HEK293T (cell line): Measurements from ENCODE around the gene ARF6.

Experiments
- CTCF ChIA-PET: fragments of 350-600 bp; formaldehyde crosslinking; extraction: SDS; loops from one replicate; lab custom pipeline; 2021; ENCODE audit warnings: antibody characterized with exemption, inconsistent platforms; lab: Yijun Ruan, JAX
- POLR2A ChIA-PET: fragments of 350-600 bp; formaldehyde crosslinking; extraction: SDS; loops from one replicate; lab custom pipeline; 2020; ENCODE audit warnings: antibody characterized with exemption, inconsistent platforms; lab: Yijun Ruan, JAX
- DNase-seq: peaks from one replicate; pipeline ENCODE4 v3.0.0; 2012; ENCODE audit warnings: mixed read lengths; ENCODE audit errors: extremely low spot score
- ARNT ChIP-seq: fragments of 450-650 bp; IDR thresholded peaks from 2 replicates; pipeline ENCODE4 v1.6.1; 2017; ENCODE audit warnings: mild to moderate bottlenecking
- BHLHE40 ChIP-seq: fragments of 450-650 bp; IDR thresholded peaks from 2 replicates; pipeline ENCODE4 v1.6.1; 2016; ENCODE audit warnings: mild to moderate bottlenecking, moderate library complexity, borderline replicate concordance
- CTBP1 ChIP-seq: fragments of 450-650 bp; IDR thresholded peaks from 2 replicates; pipeline ENCODE4 v1.6.1; 2016; ENCODE audit warnings: borderline replicate concordance
- ELF4 ChIP-seq: fragments of 450-650 bp; IDR thresholded peaks from 2 replicates; pipeline ENCODE4 v1.6.1; 2017; ENCODE audit warnings: antibody characterized with exemption
- FOXA1 ChIP-seq: fragments of 450-650 bp; IDR thresholded peaks from 2 replicates; pipeline ENCODE4 v1.6.1; 2016; ENCODE audit warnings: mild to moderate bottlenecking
- FOXK2 ChIP-seq: fragments of 450-650 bp; IDR thresholded peaks from 2 replicates; pipeline ENCODE4 v1.6.1; 2016; ENCODE audit warnings: mild to moderate bottlenecking
- FOXM1 ChIP-seq: fragments of 450-650 bp; IDR thresholded peaks from 2 replicates; pipeline ENCODE4 v1.6.1; 2017; ENCODE audit warnings: mild to moderate bottlenecking, borderline replicate concordance
- HDGF ChIP-seq: fragments of 450-650 bp; IDR thresholded peaks from 2 replicates; pipeline ENCODE4 v1.6.1; 2017; ENCODE audit warnings: antibody characterized with exemption, borderline replicate concordance
- L3MBTL2 ChIP-seq: fragments of 450-650 bp; conservative IDR thresholded peaks from 2 replicates; pipeline ENCODE4 v1.6.1; 2016; ENCODE audit warnings: mild to moderate bottlenecking
- LEF1 ChIP-seq: fragments of 450-650 bp; IDR thresholded peaks from 2 replicates; pipeline ENCODE4 v1.6.1; 2017; ENCODE audit warnings: mild to moderate bottlenecking, borderline replicate concordance
- NFRKB ChIP-seq: fragments of 450-650 bp; IDR thresholded peaks from 2 replicates; pipeline ENCODE4 v1.6.1; 2016; ENCODE audit warnings: mild to moderate bottlenecking, moderate library complexity
- PKNOX1 ChIP-seq: fragments of 450-650 bp; IDR thresholded peaks from 2 replicates; pipeline ENCODE4 v1.6.1; 2016
- SP1 ChIP-seq: fragments of 450-650 bp; IDR thresholded peaks from 2 replicates; pipeline ENCODE4 v1.6.1; 2017
- SUZ12 ChIP-seq: fragments of 450-650 bp; IDR thresholded peaks from 2 replicates; pipeline ENCODE4 v1.6.1; 2016; ENCODE audit warnings: mild to moderate bottlenecking
- TARDBP ChIP-seq: fragments of 450-650 bp; IDR thresholded peaks from 2 replicates; pipeline ENCODE4 v1.6.1; 2016
- ZNF384 ChIP-seq: fragments of 450-650 bp; IDR thresholded peaks from 2 replicates; pipeline ENCODE4 v1.6.1; 2016

The ARF6 gene

GRCh38 chr14:49853572-49854375 lies 39.1 kb upstream of the ARF6 start:
- CTCF ChIA-PET = interaction anchor here (0.5 to 5.9 kb wide), 2 partner anchors 10 to 28 kb away, joined by 3 to 79 read pairs; no protein-coding TSS in a partner anchor
- DNase-seq = peak; percentile 70
- POLR2A ChIA-PET = interaction anchor here (0.7 to 4.2 kb wide), 6 partner anchors 9 to 378 kb away, joined by 3 to 57 read pairs (median 3); partner anchors contain the start of gene SOS2
- TF ChIP-seq L3MBTL2 (peak; percentile 68), SP1 (no peak)

DNA sequence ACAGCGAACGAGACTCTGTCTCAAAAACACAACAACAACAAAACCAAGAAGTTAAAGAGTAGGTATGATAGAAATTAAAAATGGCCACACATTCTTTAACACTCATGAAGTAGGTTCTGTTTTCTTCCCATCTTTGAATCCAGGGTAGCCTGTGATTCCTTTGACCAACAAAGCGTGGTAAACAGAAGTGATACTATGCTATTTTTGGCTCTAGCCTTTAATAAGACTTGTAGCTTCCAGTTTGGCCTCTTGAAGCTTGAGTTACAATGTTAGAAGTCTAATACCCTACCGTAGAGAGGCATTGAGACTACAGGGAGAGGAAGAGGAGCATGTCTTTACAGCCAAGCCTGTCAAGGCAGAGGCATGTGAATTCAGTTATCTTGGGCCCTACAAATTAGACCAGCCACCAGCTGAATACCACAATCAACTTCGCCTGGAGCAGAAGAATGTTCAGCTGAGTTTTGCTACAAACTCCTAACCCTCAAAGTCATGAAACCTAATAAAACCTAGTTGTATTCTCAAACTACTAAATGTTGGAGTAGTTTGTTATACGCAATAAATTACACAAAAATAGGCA lies 35.4 kb upstream of the ARF6 start:
- DNase-seq = no peak
- no peak for TF ChIP-seq L3MBTL2
- TF ChIP-seq LEF1 = no peak
- no peak for TF ChIP-seq TARDBP
- no peak for TF ChIP-seq HDGF
- TF ChIP-seq SUZ12 = no peak
- TF ChIP-seq FOXM1 = no peak
- no peak for TF ChIP-seq CTBP1
- TF ChIP-seq BHLHE40 = no peak
- no peak for TF ChIP-seq ELF4
- no peak for TF ChIP-seq ZNF384
- TF ChIP-seq FOXK2 = no peak
- no peak for TF ChIP-seq FOXA1
- no peak for TF ChIP-seq NFRKB
- TF ChIP-seq ARNT = no peak
- no peak for TF ChIP-seq PKNOX1
- TF ChIP-seq SP1 = no peak
- CTCF ChIA-PET = no interaction called here
- POLR2A ChIA-PET = interaction anchor here (0.9 to 2.1 kb wide), 3 partner anchors 10 to 237 kb away, joined by 3 to 6 read pairs (median 5); partner anchors contain the start of genes ARF6, MGAT2 and RPL36AL

DNA sequence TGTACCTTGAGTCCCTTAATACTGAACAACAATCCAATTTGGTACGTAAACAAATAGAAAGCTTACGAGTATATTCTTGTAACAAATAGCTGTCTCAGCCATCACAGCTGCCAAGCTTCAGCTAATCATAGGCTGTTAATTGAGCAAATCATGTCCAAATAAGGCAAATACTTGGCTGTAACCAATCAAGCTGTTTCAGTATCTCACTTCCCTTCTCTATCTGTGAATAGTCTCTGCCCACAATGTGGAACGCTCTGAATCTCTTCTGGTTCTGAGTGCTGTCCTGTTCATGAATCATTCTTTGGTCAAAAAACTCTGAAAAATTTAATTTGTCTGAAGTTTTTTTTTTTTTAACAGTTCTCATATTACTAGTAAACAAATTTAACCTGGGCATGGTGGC lies 34.5 kb upstream of the ARF6 start:
- ChIA-PET CTCF (no interaction called here), POLR2A (interaction anchor here (0.9 to 2.1 kb wide), 3 partner anchors 9 to 238 kb away, joined by 3 to 6 read pairs (median 5); partner anchors contain the start of genes ARF6, MGAT2 and RPL36AL)
- DNase-seq = no peak
- no peak for TF ChIP-seq HDGF
- TF ChIP-seq PKNOX1 = no peak
- TF ChIP-seq TARDBP = no peak
- TF ChIP-seq ZNF384 = no peak
- TF ChIP-seq SP1 = no peak
- TF ChIP-seq ARNT = no peak

DNA sequence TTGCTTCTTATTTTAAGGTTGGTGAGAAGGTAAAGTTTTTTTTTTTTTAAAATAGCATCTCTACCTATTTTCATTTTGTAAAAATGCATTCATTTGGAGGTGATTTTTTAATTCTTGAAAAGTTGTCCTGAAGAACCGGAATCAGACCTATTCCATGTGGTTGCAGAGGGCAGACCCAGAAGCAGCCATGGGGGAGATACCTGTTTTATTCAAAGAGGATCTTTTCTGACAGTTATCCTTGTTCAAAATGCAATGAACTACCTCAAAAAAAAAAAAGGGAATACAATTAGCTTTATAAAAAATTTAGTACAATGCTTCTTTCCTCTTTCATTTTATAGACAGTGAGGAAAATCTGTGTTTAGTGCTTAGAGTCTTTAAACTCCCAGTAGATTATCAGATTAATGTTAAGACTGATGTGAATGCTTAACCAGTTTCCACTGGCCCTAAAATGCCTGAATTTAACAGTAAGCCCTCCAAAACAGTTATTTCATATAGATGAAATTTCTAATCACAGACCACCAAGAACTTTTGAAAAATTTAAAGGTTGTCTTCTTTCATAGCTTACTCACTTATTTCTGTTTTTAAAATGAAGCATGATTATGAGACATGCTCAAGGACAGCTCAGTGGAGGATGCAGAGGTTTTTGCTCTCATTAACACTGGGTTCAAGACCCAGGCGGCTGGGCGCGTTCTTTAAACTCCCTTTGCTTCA lies 31.7 kb upstream of the ARF6 start:
- DNase-seq = no peak
- POLR2A ChIA-PET = interaction anchor here (0.6 to 2.5 kb wide), 10 partner anchors 10 to 370 kb away, joined by 3 to 8 read pairs (median 4); partner anchors contain the start of genes ARF6, KLHDC2, POLE2 and SOS2
- TF ChIP-seq ELF4 (no peak), CTBP1 (no peak), FOXA1 (no peak), NFRKB (no peak), BHLHE40 (no peak), FOXM1 (no peak), SP1 (no peak), SUZ12 (no peak), HDGF (no peak), ZNF384 (no peak), PKNOX1 (no peak), L3MBTL2 (no peak), LEF1 (no peak), FOXK2 (no peak), ARNT (no peak), TARDBP (no peak)
- CTCF ChIA-PET = interaction anchor here (0.7 to 6.0 kb wide), 18 partner anchors 9 to 274 kb away, joined by 3 to 79 read pairs (median 4); partner anchors contain the start of genes ARF6, NEMF and VCPKMT

DNA sequence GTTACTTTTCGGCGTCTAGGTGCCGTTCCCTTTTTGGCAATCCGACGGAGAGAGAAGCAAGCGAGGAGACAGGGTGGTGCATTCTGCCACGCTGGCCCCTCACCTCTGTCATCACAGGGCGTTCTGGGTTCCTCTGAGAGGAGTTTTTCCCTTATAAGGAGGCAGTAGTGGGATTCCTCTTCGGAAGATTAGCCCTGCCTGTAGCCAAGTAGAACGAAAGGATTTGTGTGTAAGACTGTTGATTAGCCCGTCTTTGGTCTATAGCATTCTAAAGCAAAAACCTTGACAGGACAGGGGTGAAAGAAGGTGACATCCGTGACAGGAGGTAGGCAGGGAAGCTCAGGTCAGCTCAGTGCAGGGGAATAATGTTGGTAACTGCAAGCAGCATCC lies 31.2 kb upstream of the ARF6 start:
- TF ChIP-seq FOXM1 (no peak), ELF4 (no peak), TARDBP (no peak), LEF1 (no peak)
- CTCF ChIA-PET = interaction anchor here (0.5 to 6.0 kb wide), 30 partner anchors 9 to 454 kb away, joined by 3 to 79 read pairs (median 4); partner anchors contain the start of genes ARF6, KLHDC2, NEMF and VCPKMT
- POLR2A ChIA-PET = interaction anchor here (0.6 to 3.1 kb wide), 15 partner anchors 9 to 370 kb away, joined by 3 to 57 read pairs (median 8); partner anchors contain the start of genes KLHDC2, NEMF, POLE2 and RPS29
- peak; percentile 45 for DNase-seq
